LoVo (cell line): ENCODE measurements around the gene IFT27.
"Not testable (repeated sequence)": the region's sequence is repeated elsewhere in the genome, so short reads cannot be mapped to it uniquely, and the experiment has no call there.

Experiments used
- DNase-seq: peaks from one replicate; pipeline ENCODE4 v3.0.0-alpha.2; 2016; ENCODE audit warnings: low spot score

IFT27 gene

GRCh38 chr22:36765131-36765942 is 10.6 kb downstream of the IFT27 start:
- DNase-seq, result no peak

GRCh38 chr22:36764641-36765040 is 11.3 kb downstream of the IFT27 start:
- no peak for DNase-seq

- no peak for DNase-seq
Observed at GRCh38 chr22:36764060-36764459, 11.9 kb downstream of the IFT27 start.

- DNase-seq, result no peak
Observed at GRCh38 chr22:36763576-36763975, 12.3 kb downstream of the IFT27 start.

GRCh38 chr22:36762687-36763260 is 13.1 kb downstream of the IFT27 start:
- DNase-seq, result no peak

DNA sequence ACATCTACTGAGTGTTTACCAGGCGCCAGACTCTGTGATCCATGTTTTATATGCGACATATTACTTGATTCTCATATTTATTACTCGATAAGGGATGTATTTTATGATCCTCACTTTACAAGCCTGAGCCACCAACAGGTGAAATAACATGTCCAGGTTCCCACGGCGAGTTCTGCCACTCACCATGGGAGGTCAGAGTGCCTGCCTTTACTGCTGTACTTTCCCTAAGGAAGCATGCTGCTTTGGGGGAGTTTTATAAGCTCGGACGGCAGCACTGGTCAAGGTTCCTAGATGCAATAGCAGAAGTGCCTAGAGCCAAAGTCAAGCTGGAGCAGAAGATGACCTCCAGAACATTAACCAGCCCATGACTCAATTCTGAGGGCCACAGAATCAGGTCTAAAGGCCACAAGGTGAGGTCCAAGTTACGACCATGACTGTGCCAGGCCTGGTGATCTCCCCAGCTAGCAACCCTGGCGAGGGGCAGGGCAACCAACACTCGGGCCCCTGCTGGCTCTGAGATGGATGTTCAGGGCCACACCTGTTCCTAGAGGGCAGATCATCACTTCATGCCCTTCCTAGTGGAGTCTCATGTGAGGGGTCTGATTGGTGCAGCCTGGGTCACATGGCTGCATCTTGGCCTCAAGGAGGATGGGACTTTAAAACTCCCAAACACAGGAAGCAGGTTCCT is 14.2 kb downstream of the IFT27 start:
- DNase-seq, result no peak

DNA sequence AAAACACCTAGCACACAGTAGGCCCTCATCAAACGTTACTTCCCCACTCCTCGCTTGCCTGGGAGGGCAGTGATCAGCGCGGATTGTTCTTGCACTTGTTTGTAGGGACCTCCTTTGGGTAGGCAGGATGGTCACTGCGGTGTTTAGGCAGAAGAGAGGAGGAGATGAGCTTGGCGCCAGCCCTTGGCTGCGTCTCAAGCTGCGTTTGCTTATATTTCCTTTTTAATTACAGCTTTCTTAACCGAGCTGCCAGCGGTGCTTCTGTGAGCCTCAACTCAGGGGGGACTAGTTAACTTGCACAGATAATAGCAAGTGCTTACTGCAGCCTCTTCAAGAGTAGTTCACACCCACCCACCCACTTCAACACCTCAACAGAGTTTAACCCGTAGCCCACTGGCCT is 15.1 kb downstream of the IFT27 start:
- DNase-seq, result no peak

GRCh38 chr22:36759481-36760159 is 16.3 kb downstream of the IFT27 start:
- DNase-seq, result no peak

DNA sequence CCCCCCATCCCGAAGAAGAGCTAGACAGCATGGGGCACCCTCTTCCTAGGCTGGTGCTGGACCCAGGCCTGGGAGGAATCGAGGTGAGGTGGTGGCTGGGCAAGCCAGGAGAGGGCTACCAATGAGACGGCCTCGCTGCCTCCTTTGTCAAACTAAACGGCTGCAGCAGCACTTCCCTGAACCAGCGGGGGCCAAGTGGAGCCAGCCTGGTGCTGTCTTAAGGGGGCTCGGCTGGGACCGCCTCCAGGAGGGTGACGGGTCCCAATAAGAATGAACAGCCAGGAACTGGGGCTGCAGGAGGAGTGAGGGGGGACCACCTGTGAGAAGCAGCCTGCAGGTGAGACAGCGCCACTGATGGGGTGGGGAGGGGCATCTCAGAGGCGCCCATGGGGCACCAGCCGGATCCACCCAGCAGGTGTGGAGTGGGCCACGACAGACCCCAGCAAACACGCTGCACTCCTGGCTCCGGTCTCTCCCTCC is 17.1 kb downstream of the IFT27 start:
- DNase-seq, result no peak

DNA sequence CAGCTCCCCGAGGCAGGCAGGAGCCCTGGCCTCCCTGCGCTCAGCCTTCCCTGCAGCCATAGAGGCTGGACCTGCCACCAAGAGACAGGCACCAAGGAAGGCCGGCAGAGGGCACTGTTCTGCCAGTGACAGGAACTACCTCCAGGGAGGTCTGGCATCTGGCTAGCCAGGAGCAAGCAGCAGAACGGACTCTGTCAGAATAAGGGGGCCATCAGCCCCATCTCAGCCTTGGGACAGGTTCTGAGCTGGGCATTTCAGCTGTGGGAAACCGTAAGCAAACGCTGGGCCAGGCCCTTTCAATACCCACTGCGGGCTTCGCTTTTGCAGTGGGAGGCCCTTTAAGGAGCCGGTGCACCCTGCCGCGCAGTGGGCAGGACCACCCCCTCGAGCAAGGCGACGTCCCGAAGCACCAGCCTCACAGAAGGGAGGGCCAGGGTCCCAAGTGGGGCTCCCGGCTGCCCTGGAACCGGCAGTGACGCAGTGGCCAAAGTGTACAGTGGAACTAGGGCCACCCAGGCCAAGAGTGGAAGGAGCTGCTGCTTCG is 18.2 kb downstream of the IFT27 start:
- DNase-seq, result peak; percentile 54

DNA sequence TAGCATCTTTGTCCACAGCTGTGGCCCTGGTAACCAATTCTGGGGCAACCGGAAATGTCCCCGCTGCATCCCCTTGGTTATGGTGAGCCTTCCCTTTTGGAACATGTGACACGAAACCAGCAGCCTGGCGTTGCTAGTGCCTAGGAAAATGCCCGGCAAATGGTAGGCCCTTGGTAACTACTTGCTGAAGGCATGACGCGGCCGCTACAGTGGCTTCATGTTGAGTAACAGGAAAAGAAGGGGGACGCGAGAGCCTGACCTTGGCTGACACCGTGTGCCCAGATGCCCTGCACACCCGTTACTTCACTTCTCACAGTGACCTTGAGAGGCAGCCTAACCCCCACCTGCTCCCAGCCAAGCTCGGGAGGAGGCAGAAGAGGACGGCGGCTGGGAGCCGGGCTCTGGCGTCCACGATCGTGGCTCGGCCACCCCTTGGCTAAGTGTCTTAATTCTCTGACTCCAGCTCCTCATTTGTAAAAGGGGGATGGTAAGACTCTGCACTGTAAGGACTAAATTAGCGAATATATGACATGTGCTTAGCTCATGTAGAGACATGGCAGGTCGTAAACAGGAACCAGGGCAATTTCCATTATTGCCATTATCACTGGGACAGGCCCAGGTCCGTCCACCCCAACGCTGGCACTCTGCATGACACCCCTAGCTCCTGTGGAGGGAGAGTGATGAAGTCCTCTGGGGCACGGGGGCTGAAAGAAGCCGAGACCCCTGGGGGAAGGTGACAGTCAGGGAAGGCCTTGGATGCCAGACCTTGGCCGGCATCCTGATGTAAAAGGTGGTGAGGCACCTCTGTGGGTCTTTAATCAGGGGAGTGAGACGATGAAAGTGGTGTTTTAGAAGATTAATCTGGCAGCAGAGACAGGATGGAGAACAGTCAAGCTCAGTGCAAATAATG is 18.9 kb downstream of the IFT27 start:
- DNase-seq, result no peak

DNA sequence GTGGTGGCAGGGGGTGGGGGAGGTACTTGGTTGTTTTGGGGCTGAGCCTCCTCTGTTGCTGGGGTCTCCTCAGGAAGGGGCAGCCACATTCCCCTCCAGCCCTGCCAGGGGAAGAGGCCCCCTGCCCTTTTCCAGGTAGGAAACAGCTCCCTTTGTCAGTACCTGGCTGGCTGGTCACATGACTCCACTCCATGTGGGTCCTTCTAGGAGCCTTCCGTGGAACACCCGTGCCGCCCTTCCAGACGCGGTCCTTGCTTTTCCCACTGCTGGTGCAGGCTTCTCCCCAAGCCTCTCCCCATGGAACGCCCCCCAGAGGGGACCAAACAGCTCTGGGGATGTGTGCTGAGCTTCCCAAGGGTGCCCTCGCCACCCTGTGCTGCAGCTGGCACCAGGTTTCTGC is 19.9 kb downstream of the IFT27 start:
- DNase-seq, result no peak

GRCh38 chr22:36755316-36755715 is 20.6 kb downstream of the IFT27 start:
- no peak for DNase-seq

GRCh38 chr22:36754881-36755280 is 21.0 kb downstream of the IFT27 start:
- DNase-seq, result not testable (repeated sequence)

DNA sequence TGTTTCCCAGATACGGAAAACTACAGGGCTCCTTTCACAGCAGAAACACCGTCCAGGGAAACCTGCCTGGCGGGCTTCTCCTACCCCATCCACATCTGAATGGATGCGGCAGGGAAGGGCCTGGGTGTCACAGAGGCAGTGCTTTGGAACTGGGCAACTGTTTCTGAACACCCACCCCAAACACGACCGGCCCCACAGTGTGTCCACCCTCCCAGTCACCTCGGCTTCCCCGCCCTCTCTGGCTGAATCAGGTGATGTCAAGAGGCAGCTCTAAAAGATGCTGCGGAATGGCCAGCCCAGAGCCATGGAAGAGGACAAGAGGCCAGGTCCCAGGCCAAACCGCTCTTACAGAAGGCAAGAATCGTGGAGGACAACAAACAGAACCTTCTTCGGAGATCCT is 22.0 kb downstream of the IFT27 start:
- no peak for DNase-seq

DNA sequence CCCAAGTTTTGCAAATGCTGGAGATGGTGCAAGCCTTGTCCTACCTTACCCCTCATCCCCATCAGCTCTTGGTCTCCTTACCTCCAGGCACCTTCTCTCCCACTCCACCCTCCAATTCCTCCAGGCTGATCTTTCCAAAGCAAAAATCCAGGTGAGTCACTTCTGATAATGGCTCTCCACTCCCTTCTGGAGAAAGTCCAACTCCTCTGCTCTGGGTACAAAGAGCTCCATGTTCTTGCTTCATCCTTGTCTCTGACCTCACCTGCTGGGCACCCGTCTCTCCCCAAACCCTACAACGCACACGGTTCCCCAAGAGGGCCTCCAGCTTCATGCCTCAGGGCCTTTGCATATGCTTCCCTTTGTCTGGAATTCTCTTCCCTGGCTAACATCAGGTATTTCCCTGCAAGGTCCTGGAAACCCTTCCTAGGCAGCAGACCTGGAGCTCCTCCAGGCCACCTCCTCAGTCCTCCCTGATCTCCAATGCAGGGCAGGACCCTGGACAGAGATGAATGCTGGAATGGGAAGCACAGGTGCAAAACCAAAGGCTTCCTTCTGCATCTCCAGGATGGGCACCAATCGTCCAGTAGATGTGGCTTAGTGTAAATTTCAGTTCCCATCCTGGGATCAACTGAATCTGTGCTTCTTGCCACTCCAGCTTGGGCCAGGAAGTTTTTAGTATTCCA is 22.7 kb downstream of the IFT27 start:
- peak; percentile 60 for DNase-seq

DNA sequence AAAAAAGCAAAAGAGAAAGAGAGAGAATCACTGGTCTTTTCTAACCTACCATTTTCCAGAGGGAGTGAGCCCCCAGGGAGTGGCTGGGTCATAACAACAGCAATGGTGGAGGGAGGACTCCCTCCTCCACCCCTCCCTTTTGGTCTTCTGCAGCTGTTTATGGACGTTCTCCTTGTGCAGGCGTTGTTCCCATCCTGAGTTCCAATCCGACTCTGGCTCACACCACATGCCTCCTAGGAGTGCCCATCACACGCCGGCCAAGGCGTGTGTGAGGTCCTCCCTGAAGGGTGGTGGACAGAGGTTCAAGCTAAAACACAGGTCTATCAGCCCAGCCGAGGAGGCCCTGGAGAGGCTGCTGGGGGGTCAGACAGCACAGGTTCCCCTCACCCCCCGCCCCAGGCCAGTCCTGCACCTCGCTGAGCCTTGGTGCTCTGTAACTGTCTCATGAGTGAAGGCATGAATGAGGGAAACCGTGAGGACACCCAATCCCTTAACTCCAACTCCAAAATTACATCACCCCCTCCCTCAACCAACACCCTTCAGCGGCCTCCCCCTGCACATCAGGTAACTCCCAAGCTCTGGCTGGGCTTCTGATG is 29.4 kb downstream of the IFT27 start:
- no peak for DNase-seq

DNA sequence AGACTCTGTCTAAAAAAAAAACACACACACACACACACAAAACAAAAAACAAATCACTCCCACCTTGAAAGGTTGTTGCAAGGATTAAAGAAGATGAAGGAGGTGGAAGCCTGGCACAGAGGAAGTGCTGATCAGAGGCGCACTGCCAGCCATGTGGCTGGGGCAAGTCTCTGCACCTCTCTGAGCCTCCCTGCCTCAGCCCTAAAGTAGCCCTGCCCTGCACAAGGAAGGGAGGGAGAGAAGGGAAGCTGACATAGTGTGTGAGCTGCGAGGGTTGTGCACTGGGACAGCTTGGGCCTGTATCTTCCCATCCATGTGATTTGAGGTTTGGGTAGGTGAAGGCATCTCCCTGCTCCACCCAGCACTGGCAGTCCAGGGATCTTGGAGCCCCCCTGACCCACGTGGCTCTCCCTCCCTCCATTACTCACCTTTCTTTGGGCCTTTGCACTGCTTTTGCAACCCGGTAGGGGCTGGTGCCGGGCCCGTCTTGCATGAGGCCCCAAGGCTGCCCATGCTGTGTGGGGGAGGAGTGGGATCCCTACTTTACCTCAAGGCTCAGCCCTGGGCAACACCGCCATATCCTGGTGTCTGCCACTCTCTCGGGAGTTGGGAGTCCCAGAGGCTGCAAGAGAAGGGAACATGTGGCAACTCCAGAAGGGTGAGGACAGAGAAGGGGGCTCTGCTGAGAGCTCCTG is 30.5 kb downstream of the IFT27 start:
- no peak for DNase-seq

GRCh38 chr22:36744791-36745190 is 31.1 kb downstream of the IFT27 start:
- no peak for DNase-seq

- no peak for DNase-seq
Observed at GRCh38 chr22:36744413-36744765, 31.5 kb downstream of the IFT27 start.
